Natural killer cell (primary cell): ENCODE measurements around the gene ASCC3. TPM values are rescaled to one million over a fixed set of nuclear protein-coding genes. Genes with fewer than 3 reads are reported as not detected.

Experiments used
- ATAC-seq, 3 donors: fragments of 150-1000 bp in 2 of 3; fragments of 200-7000 bp in 1 of 3; cut with Tn5 transposase; 1 replicate in 1 of 3; 2 replicates in 2 of 3; pipeline ENCODE4 v1.10.0; 2021; ENCODE audit warnings: mild to moderate bottlenecking in 2 of 3, moderate library complexity in 2 of 3
- DNase-seq, 2 donors: peaks; one replicate each; pipeline versions ENCODE4 v3.0.0 to v3.0.0-alpha.2; 2013 to 2021; ENCODE audit warnings: mixed read lengths in 1 of 2
- H3K27ac ChIP-seq: one replicate; pipeline ENCODE4 v1.5.1; 2013; ENCODE audit warnings: mild to moderate bottlenecking, low read length
- H3K27me3 ChIP-seq: one replicate; pipeline ENCODE4 v1.6.1; 2013; ENCODE audit warnings: low read length; ENCODE audit not compliant: control insufficient read depth, insufficient read depth
- H3K36me3 ChIP-seq: one replicate; pipeline ENCODE4 v1.6.1; 2013; ENCODE audit warnings: low read length; ENCODE audit not compliant: control insufficient read depth, insufficient read depth
- H3K4me1 ChIP-seq: one replicate; pipeline ENCODE4 v1.6.1; 2013; ENCODE audit warnings: low read length; ENCODE audit not compliant: control insufficient read depth, insufficient read depth
- H3K4me3 ChIP-seq: one replicate; pipeline ENCODE4 v1.5.1; 2013; ENCODE audit warnings: low read length
- H3K9me3 ChIP-seq: one replicate; pipeline ENCODE4 v1.6.1; 2013; ENCODE audit warnings: low read length; ENCODE audit not compliant: control insufficient read depth, insufficient read depth
- H3K27ac Mint-ChIP-seq, 2 donors: one replicate each; pipeline ENCODE4 v1.8.0; 2022; ENCODE audit warnings: mild to moderate bottlenecking in 2 of 2, mixed read lengths in 2 of 2, moderate library complexity in 1 of 2
- H3K27me3 Mint-ChIP-seq, 2 donors: one replicate each; pipeline ENCODE4 v1.8.0; 2022; ENCODE audit warnings: low read depth in 2 of 2, mixed read lengths in 2 of 2
- H3K36me3 Mint-ChIP-seq: one replicate; pipeline ENCODE4 v1.8.0; 2022; ENCODE audit warnings: mixed read lengths
- H3K4me1 Mint-ChIP-seq, 2 donors: one replicate each; pipeline ENCODE4 v1.8.0; 2022; ENCODE audit warnings: mixed read lengths in 2 of 2
- H3K4me3 Mint-ChIP-seq: one replicate; pipeline ENCODE4 v1.8.0; 2022; ENCODE audit warnings: mild to moderate bottlenecking, moderate library complexity, mixed read lengths
- H3K9me3 Mint-ChIP-seq, 2 donors: one replicate each; pipeline ENCODE4 v1.8.0; 2022; ENCODE audit warnings: mixed read lengths in 2 of 2
- CTCF ChIP-seq: fragments of 200-600 bp; IDR thresholded peaks from one replicate; pipeline ENCODE4 v1.8.0; 2022; ENCODE audit warnings: antibody characterized with exemption
- WGBS: methylation state at CpG from one replicate; pipeline ENCODE4 v1.1.7; 2013; ENCODE audit warnings: missing lambda C conversion rate; ENCODE audit not compliant: insufficient coverage; 5-methylcytosine and 5-hydroxymethylcytosine counted together
- intact Hi-C: fragments of 100-400 bp; cut with micrococcal nuclease; formaldehyde crosslinking; loops from one replicate; pipeline ENCODE4 v1.14.2; 2022
- total RNA-seq, 4 donors: library from RNA; stranded (reverse); fragments of 120-200 nt in 1 of 4; gene quantifications; one replicate each; pipeline versions ENCODE4 v1.2.3 to v1.2.4, GENCODE V29; 2013 to 2022

Gene ASCC3
- total RNA-seq, 3 donors from 2014 or later (not counting 1 experiment from before 2014, with no cell fraction given), result 42.3 to 50.0 (median 44.1) TPM

- ATAC-seq, result no peak
- TF ChIP-seq CTCF, result no peak
- H3K36me3 Mint-ChIP-seq, result peaks cover 17% of the 10 kb centered on the region
- no peaks in the 10 kb centered on the region for H3K4me1 ChIP-seq
- DNase-seq, result no peak
- H3K27me3 Mint-ChIP-seq, result no peaks in the 10 kb centered on the region
- 96% methylated on average over 5 of the region's 6 CpGs for WGBS
- H3K9me3 Mint-ChIP-seq, result no peaks in the 10 kb centered on the region
- H3K27ac ChIP-seq, result no peak overlapping the region
- H3K4me3 ChIP-seq, result no peak overlapping the region
- no peak overlapping the region for H3K27ac Mint-ChIP-seq
- no peaks in the 10 kb centered on the region for H3K4me1 Mint-ChIP-seq
- H3K27me3 ChIP-seq, result no peaks in the 10 kb centered on the region
- H3K4me3 Mint-ChIP-seq, result no peak overlapping the region
- H3K36me3 ChIP-seq, result peaks cover 42% of the 10 kb centered on the region
- no peaks in the 10 kb centered on the region for H3K9me3 ChIP-seq
- intact Hi-C loops, result no loop called here
Observed at GRCh38 chr6:100512203-100512862, 368.8 kb downstream of the ASCC3 start.

DNA sequence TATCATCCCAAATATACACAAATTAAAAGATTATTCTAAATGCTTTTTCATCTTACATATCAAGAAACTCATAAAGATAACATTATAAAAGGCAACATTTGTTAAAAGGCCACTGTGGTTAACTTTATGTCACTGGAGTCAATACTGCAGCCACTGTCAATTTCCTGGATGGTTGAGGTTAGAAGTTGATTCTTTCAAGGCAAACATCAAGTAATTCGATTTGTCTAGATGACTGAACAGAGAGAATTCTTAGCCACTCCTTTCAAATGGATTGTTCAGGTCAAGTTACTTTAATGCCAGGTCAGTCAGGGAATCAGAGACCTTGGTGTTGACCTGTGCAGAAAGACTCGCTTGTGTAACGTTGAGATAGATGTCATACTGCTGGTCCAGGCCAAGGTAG is 372.0 kb downstream of the ASCC3 start:
- ATAC-seq, result no peak
- Mint-ChIP-seq H3K27me3 (no peaks in the 10 kb centered on the region), H3K36me3 (peaks cover 8% of the 10 kb centered on the region), H3K4me1 (no peaks in the 10 kb centered on the region), H3K9me3 (no peaks in the 10 kb centered on the region), H3K27ac (no peak overlapping the region), H3K4me3 (no peak overlapping the region)
- intact Hi-C loops, result no loop called here
- Histone ChIP-seq H3K27me3 (no peaks in the 10 kb centered on the region), H3K36me3 (peaks cover 34% of the 10 kb centered on the region), H3K4me3 (no peak overlapping the region), H3K9me3 (no peaks in the 10 kb centered on the region), H3K4me1 (no peaks in the 10 kb centered on the region), H3K27ac (no peak overlapping the region)
- TF ChIP-seq CTCF, result no peak
- 85% methylated on average over 2 of the region's 3 CpGs for WGBS
- DNase-seq, result no peak

GRCh38 chr6:100506651-100507050 is 374.5 kb downstream of the ASCC3 start:
- no peak overlapping the region for H3K4me3 Mint-ChIP-seq
- DNase-seq (no peak), ATAC-seq (no peak)
- Histone ChIP-seq H3K27me3 (no peaks in the 10 kb centered on the region), H3K4me3 (no peak overlapping the region), H3K36me3 (peaks cover 18% of the 10 kb centered on the region), H3K9me3 (no peaks in the 10 kb centered on the region), H3K27ac (no peak overlapping the region), H3K4me1 (no peaks in the 10 kb centered on the region)
- no peaks in the 10 kb centered on the region for H3K36me3 Mint-ChIP-seq
- WGBS, result 97% methylated on average over 2 of the region's 2 CpGs
- intact Hi-C loops, result no loop called here
- H3K4me1 Mint-ChIP-seq, result no peaks in the 10 kb centered on the region
- H3K9me3 Mint-ChIP-seq, result no peaks in the 10 kb centered on the region
- H3K27me3 Mint-ChIP-seq, result no peaks in the 10 kb centered on the region
- no peak for TF ChIP-seq CTCF
- H3K27ac Mint-ChIP-seq, result no peak overlapping the region
